Hypothalamus (tissue), 51 donors: ENCODE results near the gene CHID1.
A peak's percentile ranks its signal among the peaks of the same experiment; 100 is the strongest.

ENCODE experiments used
- DNase-seq, 51 donors: peaks; one replicate each; lab custom pipeline; 2025; lab: John Stamatoyannopoulos, UW

Gene CHID1

DNA sequence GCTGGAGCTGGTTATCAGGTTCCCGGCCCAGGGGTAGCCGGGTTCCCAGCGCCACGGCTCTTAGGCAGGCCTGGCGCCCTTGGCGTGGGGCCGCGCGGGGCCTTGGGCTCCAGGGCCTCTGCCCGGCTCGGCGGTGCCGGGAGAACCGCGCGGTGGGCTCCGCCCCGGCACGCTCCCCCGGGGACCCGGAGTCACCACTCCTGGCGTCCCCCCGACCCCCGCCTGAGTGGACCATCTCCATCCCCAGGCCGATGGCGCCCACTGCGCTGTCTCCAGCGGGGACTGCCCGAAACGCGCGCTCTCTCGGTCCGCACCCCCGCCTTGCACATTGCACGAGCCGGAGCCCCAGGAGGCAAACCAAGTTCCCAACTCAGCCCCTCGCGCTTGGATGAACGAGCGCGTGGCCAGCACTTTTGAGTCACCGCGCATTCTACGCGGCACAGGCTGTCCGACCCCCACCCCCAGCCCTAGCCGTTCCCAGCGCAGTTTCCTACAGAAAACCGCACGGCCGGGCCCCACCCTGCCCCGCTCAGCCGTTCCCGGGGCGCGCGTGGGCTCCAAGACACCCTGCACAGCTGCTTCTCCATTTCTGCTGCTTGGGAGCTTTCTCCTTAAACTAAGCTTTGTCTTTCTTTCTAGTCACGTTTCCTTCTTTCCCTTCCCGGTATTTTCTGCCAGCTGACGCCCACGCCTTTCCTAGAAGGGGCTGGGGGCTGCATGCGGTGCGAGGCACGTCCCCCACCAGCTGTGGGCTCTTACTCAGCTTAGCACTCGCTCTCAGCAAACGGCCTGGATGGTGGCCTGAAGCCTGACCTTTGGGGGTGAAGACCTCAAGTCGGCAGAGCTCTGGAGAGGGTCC is 650 bp upstream of the CHID1 start:
- DNase-seq, result peak in 8 of 51 donors; percentile 37 to 67 (median 48)

DNA sequence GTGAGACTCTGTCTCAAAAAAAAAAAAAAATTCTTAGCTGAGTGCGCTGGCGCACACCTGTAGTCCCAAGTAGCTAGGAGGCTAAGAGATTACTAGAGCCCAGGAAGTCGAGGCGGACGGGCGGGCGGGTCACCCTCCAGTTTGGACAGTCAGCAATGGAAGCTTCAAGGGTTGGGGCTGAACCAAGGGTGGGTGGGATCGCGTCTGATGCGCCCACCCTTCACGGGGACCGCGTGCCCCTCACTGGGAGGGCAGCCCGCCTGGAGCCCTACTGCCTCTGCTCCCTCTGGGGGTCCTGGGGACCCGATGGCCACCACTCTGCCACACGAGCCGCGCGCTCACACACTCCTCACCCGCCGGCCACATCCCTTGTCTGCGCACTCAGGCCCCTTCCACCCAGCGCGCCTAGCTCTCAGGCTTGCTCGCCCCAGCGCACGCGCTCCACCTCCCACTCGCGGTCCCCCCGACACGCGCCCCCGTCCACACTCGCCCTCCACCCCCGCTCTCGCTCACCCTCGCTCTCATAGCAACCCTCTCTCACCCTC is 494 bp downstream of the CHID1 start:
- no peak for DNase-seq

GRCh38 chr11:909406-909805 is 1.2 kb downstream of the CHID1 start:
- no peak for DNase-seq

DNA sequence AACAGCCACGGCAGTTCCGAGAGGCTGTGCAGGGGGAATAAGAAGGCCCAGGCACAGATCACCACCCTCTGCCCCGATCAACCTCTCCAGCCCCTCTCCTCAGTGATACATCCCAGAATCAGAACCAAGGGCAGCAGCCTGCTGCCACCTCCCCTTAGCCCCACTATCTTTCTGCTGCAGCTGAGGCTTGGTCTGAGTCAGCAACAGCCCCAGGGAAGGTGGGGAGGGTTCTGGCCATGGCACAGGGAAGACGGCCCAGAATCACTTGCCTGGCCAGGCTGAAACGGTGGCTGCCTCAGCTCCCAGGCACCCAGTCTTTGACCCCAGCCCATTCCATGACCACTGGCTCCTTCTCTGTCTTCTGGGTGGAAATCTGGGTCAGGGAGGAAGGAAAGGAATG is 2.3 kb downstream of the CHID1 start:
- no peak for DNase-seq

- DNase-seq, result no peak
Measured at GRCh38 chr11:907668-908067, 2.9 kb downstream of the CHID1 start.

DNA sequence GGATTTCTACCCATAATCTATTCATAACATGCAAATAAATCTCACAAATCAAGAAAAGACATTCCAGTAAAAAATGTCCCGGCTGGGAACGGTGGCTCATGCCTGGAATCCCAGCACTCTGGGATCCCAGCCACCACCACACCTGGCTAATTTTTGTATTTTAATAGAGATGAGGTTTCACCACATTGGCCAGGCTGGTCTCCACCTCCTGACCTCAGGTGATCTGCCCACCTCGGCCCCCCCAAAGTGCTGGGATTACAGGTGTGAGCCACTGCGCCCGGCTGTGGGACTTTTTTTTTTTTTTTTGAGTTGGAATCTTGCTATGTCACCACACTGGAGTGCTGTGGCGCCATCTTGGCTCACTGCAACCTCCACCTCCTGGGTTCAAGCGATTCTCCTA is 4.7 kb downstream of the CHID1 start:
- no peak for DNase-seq

DNA sequence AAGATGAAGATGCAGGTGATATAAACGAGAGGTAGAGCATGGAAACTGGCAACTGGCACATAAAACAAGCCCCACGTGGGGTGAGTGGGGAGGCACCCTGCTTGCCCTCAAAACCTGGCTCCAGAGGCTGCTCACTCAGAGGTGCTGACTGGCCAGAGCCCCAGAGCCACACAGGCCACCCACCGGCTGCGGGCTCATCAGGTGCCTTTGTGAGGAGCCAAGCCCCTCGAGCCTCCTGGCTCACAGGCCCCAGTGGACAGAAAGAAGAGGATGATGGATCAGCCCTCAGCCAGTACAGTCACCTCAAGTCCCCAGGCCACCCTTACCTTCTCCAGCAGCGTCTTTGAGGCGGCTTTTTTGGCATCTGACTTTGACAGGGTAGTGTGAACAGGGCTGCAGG is 6.2 kb downstream of the CHID1 start:
- no peak for DNase-seq

- DNase-seq, result no peak
Measured at GRCh38 chr11:901452-902061, 9.1 kb downstream of the CHID1 start.

DNA sequence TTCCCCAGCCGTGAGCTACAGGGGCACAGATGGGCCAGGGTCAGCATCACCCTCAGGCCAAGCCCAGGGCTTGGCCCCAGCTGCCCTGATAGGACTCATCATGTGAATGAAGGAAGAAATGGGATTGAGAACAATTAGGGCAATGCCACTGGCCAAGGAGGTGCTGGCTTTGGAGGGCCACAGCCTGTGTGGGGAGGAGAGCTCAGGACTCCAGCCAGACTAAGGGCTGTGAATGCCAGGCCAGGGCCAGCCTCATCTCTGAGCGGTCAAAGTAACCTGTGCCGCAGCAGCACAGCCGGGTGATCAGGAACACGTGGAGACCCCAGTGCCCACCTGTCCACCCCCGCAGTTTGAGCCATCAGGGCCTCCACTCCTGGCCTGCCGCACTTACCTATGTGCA is 10.1 kb downstream of the CHID1 start:
- no peak for DNase-seq

DNA sequence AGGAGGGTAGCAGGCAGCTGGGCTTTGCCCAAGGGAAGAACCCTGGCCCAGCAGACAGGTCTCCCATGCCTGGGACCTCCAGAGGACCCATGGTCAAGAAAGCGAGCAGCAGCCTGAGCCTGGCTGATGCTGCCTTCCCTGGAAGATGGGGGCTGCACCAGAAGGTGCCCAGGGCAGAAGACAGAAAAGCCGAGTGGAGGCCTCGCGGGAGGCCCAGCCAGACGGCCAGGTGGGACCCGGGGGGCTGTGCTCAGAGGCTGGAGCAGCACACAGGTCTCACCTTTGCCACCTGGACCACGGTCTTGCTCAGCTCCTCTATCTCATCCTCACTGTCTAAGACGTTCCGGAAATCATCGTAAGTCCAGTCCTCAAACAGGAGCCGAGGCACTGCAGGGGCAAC is 10.9 kb downstream of the CHID1 start:
- DNase-seq, result no peak

GRCh38 chr11:898540-899190 is 11.9 kb downstream of the CHID1 start:
- peak in 3 of 51 donors; percentile 16 to 38 (median 31) for DNase-seq

GRCh38 chr11:898143-898511 is 12.5 kb downstream of the CHID1 start:
- DNase-seq, result peak in 2 of 51 donors; percentile 12 to 31

GRCh38 chr11:897253-898142 is 13.1 kb downstream of the CHID1 start:
- DNase-seq, result no peak

DNA sequence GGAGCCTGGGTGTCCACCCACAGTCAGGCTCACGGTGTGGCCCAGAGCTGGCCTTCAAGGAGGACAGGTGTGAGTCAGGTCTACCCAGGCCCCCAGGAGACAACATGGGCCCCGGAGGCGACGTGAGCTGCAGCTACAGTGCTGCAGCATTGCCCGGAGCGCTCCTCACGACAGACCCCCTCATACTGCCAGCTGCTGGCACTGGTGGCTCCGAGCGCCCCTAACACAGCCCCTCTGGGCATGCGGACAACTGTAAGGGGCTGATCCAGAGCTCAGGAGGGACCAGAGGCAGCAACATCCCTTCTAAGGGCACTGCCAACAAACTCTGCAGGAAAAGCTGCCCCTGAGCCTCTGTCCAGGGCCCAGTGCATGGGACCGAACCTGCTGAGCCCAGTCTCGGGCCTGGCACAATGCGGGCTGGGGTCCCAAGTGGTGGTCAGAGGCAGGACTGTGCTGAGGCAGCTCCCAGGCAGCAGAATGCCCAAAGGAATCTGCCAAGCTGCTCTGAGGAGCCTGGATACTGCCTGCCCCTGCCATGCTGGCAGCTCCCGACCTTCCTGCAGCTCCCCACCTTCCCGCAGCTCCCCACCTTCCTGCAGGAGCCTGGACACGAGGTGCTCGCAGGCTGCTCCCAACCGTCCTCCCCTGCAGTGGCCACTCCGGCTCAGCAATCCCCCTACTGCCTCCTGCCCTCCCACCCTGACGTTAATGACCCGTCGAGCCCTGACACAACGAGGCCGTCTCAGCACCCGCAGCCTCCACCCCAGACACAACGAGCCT is 15.1 kb downstream of the CHID1 start:
- DNase-seq, result no peak

- DNase-seq, result no peak
Measured at GRCh38 chr11:894575-895201, 15.9 kb downstream of the CHID1 start.

DNA sequence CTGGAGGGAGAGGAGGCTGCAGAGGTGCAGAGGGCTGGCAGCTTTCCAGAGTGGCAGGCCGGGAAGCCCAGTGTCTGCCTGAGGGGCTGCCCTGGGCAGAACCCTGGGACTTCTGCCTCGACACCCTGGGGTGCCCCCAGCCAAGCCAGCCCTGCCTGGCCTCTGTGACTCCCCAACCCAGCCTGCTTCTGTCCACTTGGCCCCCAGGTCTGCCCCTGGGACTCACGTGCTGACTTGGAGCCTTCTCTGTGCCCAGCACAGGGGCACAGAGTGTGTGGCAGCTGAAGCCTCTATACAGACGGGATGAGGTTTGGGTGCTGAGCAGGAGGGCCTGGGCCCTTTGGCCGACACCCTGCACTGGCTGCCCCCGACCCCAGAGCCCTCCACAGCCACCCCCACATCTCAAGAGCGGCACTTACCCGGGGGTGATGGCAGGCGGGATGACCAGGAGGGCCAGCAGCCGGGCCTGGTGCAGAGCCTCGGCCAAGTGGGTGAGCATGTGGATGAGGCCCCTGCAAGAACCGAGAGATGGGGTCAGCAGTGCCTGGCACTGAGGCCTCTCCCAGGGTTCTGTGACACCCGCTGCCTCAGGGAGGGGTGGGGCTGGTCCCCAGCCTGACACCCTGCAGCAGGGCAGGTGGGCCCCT is 17.5 kb downstream of the CHID1 start:
- DNase-seq, result no peak

DNA sequence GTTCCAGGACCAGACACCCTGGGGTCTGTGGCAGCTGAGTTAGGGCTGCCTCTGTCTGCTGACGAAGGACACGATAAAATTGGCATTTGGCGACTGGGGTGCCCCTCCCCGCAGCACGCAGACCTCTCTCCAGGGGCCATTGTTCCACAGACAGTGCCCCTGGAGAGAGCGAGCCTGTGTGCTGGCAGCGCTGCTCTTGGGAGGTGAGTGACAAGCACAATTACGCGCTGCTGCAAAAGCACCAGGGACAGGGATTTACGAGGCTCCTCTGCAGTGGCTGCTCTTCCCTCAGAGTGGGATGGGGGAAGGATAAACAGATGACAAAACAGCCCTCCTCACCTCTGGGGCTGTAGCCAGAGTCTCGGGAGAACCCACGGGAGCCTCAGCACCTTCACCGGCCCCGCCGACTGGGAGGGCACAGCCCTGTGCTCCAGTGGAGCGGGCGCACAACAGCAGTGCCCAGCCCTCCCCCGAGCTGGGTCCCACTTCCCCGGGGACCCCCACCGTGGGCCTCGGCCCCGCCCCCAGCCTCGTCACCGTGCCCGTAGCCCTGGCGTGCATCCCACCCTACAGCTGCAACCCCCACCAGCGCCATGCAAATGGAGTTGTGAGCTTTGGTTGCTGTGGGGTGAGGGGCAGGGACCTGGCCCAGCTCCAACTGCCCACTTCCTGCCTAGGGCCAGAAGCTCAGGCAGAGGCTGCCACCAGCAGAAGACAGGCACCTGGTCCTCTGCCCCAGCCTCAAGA is 19.6 kb downstream of the CHID1 start:
- peak in 6 of 51 donors; percentile 20 to 38 (median 28) for DNase-seq
